Esophagus squamous epithelium (tissue), 5 donors: Measurements from ENCODE around the gene SNRNP25. TPM values are rescaled to one million over a fixed set of nuclear protein-coding genes. Genes with fewer than 3 reads are reported as not detected.

Experiments
- DNase-seq: peaks from one replicate; lab custom pipeline; 2025; lab: John Stamatoyannopoulos, UW
- H3K27ac ChIP-seq, 4 donors: fragments of 200-600 bp; sonication (generic); one replicate each; pipeline ENCODE4 v1.5.1; 2016 to 2019; ENCODE audit warnings: mild to moderate bottlenecking in 1 of 4
- H3K27me3 ChIP-seq, 4 donors: fragments of 200-600 bp; sonication (generic); 1 replicate in 3 of 4; 2 replicates in 1 of 4; pipeline versions ENCODE4 v1.5.1 to v1.6.0; 2017 to 2021; ENCODE audit warnings: antibody characterized with exemption in 1 of 4
- H3K36me3 ChIP-seq, 3 donors: fragments of 200-600 bp; sonication (generic); one replicate each; pipeline ENCODE4 v1.5.1; 2016 to 2019
- H3K4me1 ChIP-seq, 3 donors: fragments of 200-600 bp; sonication (generic); one replicate each; pipeline ENCODE4 v1.5.1; 2017 to 2019
- H3K4me3 ChIP-seq, 4 donors: fragments of 200-600 bp; sonication (generic); 1 replicate in 3 of 4; 2 replicates in 1 of 4; pipeline ENCODE4 v1.5.1; 2016 to 2019; ENCODE audit warnings: mild to moderate bottlenecking in 2 of 4, moderate library complexity in 1 of 4
- H3K9me3 ChIP-seq, 3 donors: fragments of 200-600 bp; sonication (generic); one replicate each; pipeline ENCODE4 v1.5.1; 2016 to 2019
- CTCF ChIP-seq, 6 experiments: fragments of 450-650 bp in 4 of 6; fragments of 200-600 bp in 2 of 6; sonication (generic) in 2 of 6; IDR thresholded peaks; one replicate each; pipeline ENCODE4 v1.5.1; 2016 to 2019; ENCODE audit warnings: antibody characterized with exemption in 6 of 6, mild to moderate bottlenecking in 4 of 6, moderate library complexity in 4 of 6
- POLR2A ChIP-seq, 4 donors: fragments of 450-650 bp; IDR thresholded peaks; one replicate each; pipeline ENCODE4 v1.6.1; 2017; ENCODE audit warnings: antibody characterized with exemption in 4 of 4, mild to moderate bottlenecking in 4 of 4, moderate library complexity in 3 of 4
- WGBS, 2 donors: methylation state at CpG; one replicate each; pipeline ENCODE4 v1.1.5; 2018; 5-methylcytosine and 5-hydroxymethylcytosine counted together
- intact Hi-C: fragments of 100-400 bp; cut with DNase I; formaldehyde crosslinking; loops from one replicate; pipeline ENCODE4 v1.15.0; 2022
- total RNA-seq, 4 donors: library from RNA; depleted of rRNA; stranded (reverse); fragments of >200 nt; gene quantifications; one replicate each; pipeline ENCODE4 v1.1.0, GENCODE V29; 2016
- donor health status: DM: yes; HTN: yes; CAD: no.

Gene SNRNP25
- total RNA-seq, 4 donors from 2014 or later: 12.4 to 30.0 (median 17.9) TPM

GRCh38 chr16:101586-101985 is 48.0 kb downstream of the SNRNP25 start:
- H3K36me3 ChIP-seq: peaks cover 3 to 67% (median 9%) of the 10 kb centered on the region in 3 donors
- intact Hi-C loops: no loop called here
- H3K9me3 ChIP-seq: no peaks in the 10 kb centered on the region
- DNase-seq: no peak
- TF ChIP-seq POLR2A (IDR thresholded peaks at IDR 0.05): no peak
- TF ChIP-seq CTCF (IDR thresholded peaks at IDR 0.05): no peak
- no peak overlapping the region for H3K4me3 ChIP-seq
- 88 to 90% methylated on average over 3 to 5 of the region's 6 CpGs for WGBS, 2 donors
- peak overlapping the region in 3 of 4 donors; percentile 70 to 75 (median 71) for H3K27ac ChIP-seq
- no peaks in the 10 kb centered on the region for H3K27me3 ChIP-seq
- peaks cover 0 to 35% (median 5%) of the 10 kb centered on the region in 3 donors for H3K4me1 ChIP-seq

GRCh38 chr16:102060-102855 is 48.6 kb downstream of the SNRNP25 start:
- no peak overlapping the region for H3K4me3 ChIP-seq
- peaks cover 3 to 67% (median 9%) of the 10 kb centered on the region in 3 donors for H3K36me3 ChIP-seq
- peak overlapping the region in 3 of 4 donors; percentile 70 to 75 (median 71) for H3K27ac ChIP-seq
- DNase-seq: no peak
- no peak for TF ChIP-seq POLR2A (IDR thresholded peaks at IDR 0.05)
- no peak for TF ChIP-seq CTCF (IDR thresholded peaks at IDR 0.05)
- no peaks in the 10 kb centered on the region for H3K9me3 ChIP-seq
- H3K4me1 ChIP-seq: peaks cover 0 to 33% (median under 1%) of the 10 kb centered on the region in 3 donors
- no peaks in the 10 kb centered on the region for H3K27me3 ChIP-seq
- intact Hi-C loops: no loop called here
- WGBS, 2 donors: 73 to 86% methylated on average over 10 to 13 of the region's 19 CpGs

- intact Hi-C loops: no loop called here
- Histone ChIP-seq H3K4me1 (peaks cover 0 to 34% (median 0%) of the 10 kb centered on the region in 3 donors), H3K27me3 (no peaks in the 10 kb centered on the region), H3K4me3 (no peak overlapping the region), H3K36me3 (peaks cover 0 to 62% (median 0%) of the 10 kb centered on the region in 3 donors), H3K9me3 (no peaks in the 10 kb centered on the region), H3K27ac (no peak overlapping the region)
- WGBS, 2 donors: 87 to 89% methylated on average over 4 to 5 of the region's 5 CpGs
- TF ChIP-seq POLR2A (IDR thresholded peaks at IDR 0.05): no peak
- TF ChIP-seq CTCF (IDR thresholded peaks at IDR 0.05): no peak
- DNase-seq: no peak
These were observed 50.7 kb downstream of the SNRNP25 start for GRCh38 chr16:104355-104754.

- Histone ChIP-seq H3K27me3 (no peaks in the 10 kb centered on the region), H3K36me3 (peaks cover 0 to 67% (median 3%) of the 10 kb centered on the region in 3 donors), H3K27ac (no peak overlapping the region), H3K4me3 (no peak overlapping the region), H3K4me1 (peaks cover 0 to 34% (median 0%) of the 10 kb centered on the region in 3 donors), H3K9me3 (no peaks in the 10 kb centered on the region)
- no peak for TF ChIP-seq CTCF (IDR thresholded peaks at IDR 0.05)
- no peak for TF ChIP-seq POLR2A (IDR thresholded peaks at IDR 0.05)
- 78 to 83% methylated on average over 3 of the region's 3 CpGs for WGBS, 2 donors
- intact Hi-C loops: no loop called here
- no peak for DNase-seq
These were observed 51.3 kb downstream of the SNRNP25 start for GRCh38 chr16:104928-105327.

- DNase-seq: no peak
- TF ChIP-seq CTCF (IDR thresholded peaks at IDR 0.05) (no peak), POLR2A (IDR thresholded peaks at IDR 0.05) (no peak)
- Histone ChIP-seq H3K4me1 (peaks cover 0 to 34% (median 0%) of the 10 kb centered on the region in 3 donors), H3K36me3 (peaks cover 4 to 68% (median 9%) of the 10 kb centered on the region in 3 donors), H3K4me3 (no peak overlapping the region), H3K27me3 (no peaks in the 10 kb centered on the region), H3K27ac (no peak overlapping the region), H3K9me3 (no peaks in the 10 kb centered on the region)
- whole genome bisulfite sequencing, 2 donors: 90 to 100% methylated on average over 2 to 5 of the region's 6 CpGs
- intact Hi-C loops: no loop called here
These were observed 51.9 kb downstream of the SNRNP25 start for GRCh38 chr16:105521-105920.
